SU-DHL-6 (cell line): Measurements from ENCODE around the gene PHF20.
"Not testable (repeated sequence)": the region's sequence is repeated elsewhere in the genome, so short reads cannot be mapped to it uniquely, and the experiment has no call there.

Experiments
- H2AFZ ChIP-seq: fragments of 200-600 bp; sonication (generic); 2 replicates; pipeline ENCODE4 v1.6.1; 2014; ENCODE audit warnings: low read depth, mild to moderate bottlenecking, moderate library complexity, mixed read lengths, antibody characterized with exemption, low read length; ENCODE audit not compliant: severe bottlenecking
- H3F3A ChIP-seq: fragments of 200-600 bp; shearing (Covaris generic); 2 replicates; pipeline ENCODE4 v1.6.0; 2016; ENCODE audit warnings: antibody characterized with exemption, mild to moderate bottlenecking; ENCODE audit not compliant: insufficient read depth
- H3K27ac ChIP-seq: fragments of 200-600 bp; sonication (generic); 2 replicates; pipeline ENCODE4 v1.5.1; 2016; ENCODE audit warnings: low read depth, mild to moderate bottlenecking, low read length, moderate library complexity, mixed read lengths
- H3K27me3 ChIP-seq: fragments of 200-600 bp; sonication (generic), shearing (Covaris generic); 2 replicates; pipeline ENCODE4 v1.6.0; 2014; ENCODE audit warnings: mild to moderate bottlenecking, low read length
- H3K36me3 ChIP-seq: fragments of 200-600 bp; sonication (generic); 2 replicates; pipeline ENCODE4 v1.6.1; 2014; ENCODE audit warnings: mild to moderate bottlenecking, low read length, mixed read lengths
- H3K4me2 ChIP-seq: fragments of 300-600, 200-600 bp; shearing (Covaris generic), sonication (generic); 2 replicates; pipeline ENCODE4 v1.6.0; 2014; ENCODE audit warnings: low read length, low read depth, mild to moderate bottlenecking; ENCODE audit not compliant: poor library complexity, severe bottlenecking
- H3K4me3 ChIP-seq: fragments of 200-600 bp; sonication (generic); 2 replicates; pipeline ENCODE4 v1.5.1; 2014; ENCODE audit warnings: antibody characterized with exemption, low read length, mild to moderate bottlenecking, mixed read lengths; ENCODE audit not compliant: insufficient read depth, poor library complexity, severe bottlenecking
- H3K79me2 ChIP-seq: fragments of 200-600 bp; sonication (generic); 2 replicates; pipeline ENCODE4 v1.6.1; 2014; ENCODE audit warnings: mild to moderate bottlenecking, low read length, moderate library complexity; ENCODE audit not compliant: insufficient read depth
- H3K9ac ChIP-seq: fragments of 200-600 bp; sonication (generic); 2 replicates; pipeline ENCODE4 v1.7.0; 2014; ENCODE audit warnings: mild to moderate bottlenecking, low read length
- H3K9me2 ChIP-seq: fragments of 200-600 bp; sonication (generic); replicated peaks from 2 replicates; pipeline ENCODE4 v1.6.1; 2014; ENCODE audit warnings: low read length; ENCODE audit not compliant: insufficient read depth
- H3K9me3 ChIP-seq: fragments of 200-600 bp; sonication (generic); 2 replicates; pipeline ENCODE4 v1.6.1; 2014; ENCODE audit warnings: low read length, mixed read lengths; ENCODE audit not compliant: insufficient read depth
- H4K20me1 ChIP-seq: fragments of 200-600 bp; sonication (generic); 2 replicates; pipeline ENCODE4 v1.6.1; 2014; ENCODE audit warnings: low read depth, mild to moderate bottlenecking, antibody characterized with exemption, low read length, moderate library complexity, mixed read lengths
- CTCF ChIP-seq: fragments of 200-600 bp; sonication (generic); IDR thresholded peaks from one replicate; pipeline ENCODE4 v1.5.1; 2017; ENCODE audit warnings: antibody characterized with exemption, mild to moderate bottlenecking, low read length, moderate library complexity; ENCODE audit not compliant: insufficient read depth, poor library complexity, severe bottlenecking
- EZH2phosphoT487 ChIP-seq: fragments of 200-600 bp; sonication (generic), shearing (Covaris generic); conservative IDR thresholded peaks from 2 replicates; pipeline ENCODE4 v1.6.1; 2018; ENCODE audit warnings: mild to moderate bottlenecking, antibody characterized with exemption, low read length, moderate library complexity, mixed read lengths

PHF20 gene

GRCh38 chr20:35899064-35899463 is 127.2 kb downstream of the PHF20 start:
- no peaks in the 10 kb centered on the region for H4K20me1 ChIP-seq
- no peaks in the 10 kb centered on the region for H3K9me3 ChIP-seq
- no peaks in the 10 kb centered on the region for H3F3A ChIP-seq
- H3K4me2 ChIP-seq: no peak overlapping the region
- TF ChIP-seq CTCF (no peak), EZH2phosphoT487 (no peak)
- H3K4me3 ChIP-seq: no peak overlapping the region
- peaks cover 3% of the 10 kb centered on the region; the same call in 1 of the 2 replicates for H3K36me3 ChIP-seq
- no peak overlapping the region for H2AFZ ChIP-seq
- no peaks in the 10 kb centered on the region for H3K79me2 ChIP-seq
- no peaks in the 10 kb centered on the region for H3K9me2 ChIP-seq
- H3K27ac ChIP-seq: no peak overlapping the region
- no peaks in the 10 kb centered on the region for H3K27me3 ChIP-seq
- H3K9ac ChIP-seq: no peak overlapping the region

GRCh38 chr20:35901230-35901629 is 129.4 kb downstream of the PHF20 start:
- H3K9ac ChIP-seq, H3K36me3 ChIP-seq, H3K79me2 ChIP-seq, H4K20me1 ChIP-seq, H3K4me3 ChIP-seq, H3K27me3 ChIP-seq, H3F3A ChIP-seq, H3K9me3 ChIP-seq, H3K27ac ChIP-seq, H2AFZ ChIP-seq, H3K4me2 ChIP-seq, H3K9me2 ChIP-seq: not testable (repeated sequence)

GRCh38 chr20:35901678-35902544 is 130.1 kb downstream of the PHF20 start:
- Histone ChIP-seq H3K9ac (no peak overlapping the region), H3K36me3 (peaks cover 3% of the 10 kb centered on the region; the same call in 1 of the 2 replicates), H3K4me2 (no peak overlapping the region), H3F3A (no peaks in the 10 kb centered on the region), H3K79me2 (no peaks in the 10 kb centered on the region), H3K9me3 (no peaks in the 10 kb centered on the region), H3K27ac (no peak overlapping the region), H4K20me1 (no peaks in the 10 kb centered on the region), H2AFZ (no peak overlapping the region), H3K27me3 (no peaks in the 10 kb centered on the region), H3K4me3 (no peak overlapping the region), H3K9me2 (no peaks in the 10 kb centered on the region)
- no peak for TF ChIP-seq EZH2phosphoT487
- no peak for TF ChIP-seq CTCF

- H4K20me1 ChIP-seq: no peaks in the 10 kb centered on the region
- H3K79me2 ChIP-seq: no peaks in the 10 kb centered on the region
- H3K4me3 ChIP-seq: no peak overlapping the region
- H3K36me3 ChIP-seq: peaks cover 3% of the 10 kb centered on the region; the same call in 1 of the 2 replicates
- H2AFZ ChIP-seq: no peak overlapping the region
- H3K27me3 ChIP-seq: no peaks in the 10 kb centered on the region
- H3K9ac ChIP-seq: no peak overlapping the region
- H3K9me3 ChIP-seq: no peaks in the 10 kb centered on the region
- TF ChIP-seq EZH2phosphoT487 (no peak), CTCF (no peak)
- H3F3A ChIP-seq: no peaks in the 10 kb centered on the region
- H3K27ac ChIP-seq: no peak overlapping the region
- H3K4me2 ChIP-seq: no peak overlapping the region
- no peaks in the 10 kb centered on the region for H3K9me2 ChIP-seq
These were observed 130.7 kb downstream of the PHF20 start for GRCh38 chr20:35902545-35902941.
